Measurements from ENCODE around the gene IFRD1.

IFRD1 gene, protein sequence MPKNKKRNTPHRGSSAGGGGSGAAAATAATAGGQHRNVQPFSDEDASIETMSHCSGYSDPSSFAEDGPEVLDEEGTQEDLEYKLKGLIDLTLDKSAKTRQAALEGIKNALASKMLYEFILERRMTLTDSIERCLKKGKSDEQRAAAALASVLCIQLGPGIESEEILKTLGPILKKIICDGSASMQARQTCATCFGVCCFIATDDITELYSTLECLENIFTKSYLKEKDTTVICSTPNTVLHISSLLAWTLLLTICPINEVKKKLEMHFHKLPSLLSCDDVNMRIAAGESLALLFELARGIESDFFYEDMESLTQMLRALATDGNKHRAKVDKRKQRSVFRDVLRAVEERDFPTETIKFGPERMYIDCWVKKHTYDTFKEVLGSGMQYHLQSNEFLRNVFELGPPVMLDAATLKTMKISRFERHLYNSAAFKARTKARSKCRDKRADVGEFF

GRCh38 chr7:112449902-112450806 is at the start of gene IFRD1:
IFRD1 (plus strand) TSS chr7:112450460; CDS start chr7:112450689, 229 bp downstream.
- DNase-seq (ENCODE audit: low spot score): peak; percentile 94

GRCh38 chr7:112404321-112404720 is 45.9 kb upstream of the IFRD1 start:
- DNase-seq (ENCODE audit: low spot score): no peak

DNA sequence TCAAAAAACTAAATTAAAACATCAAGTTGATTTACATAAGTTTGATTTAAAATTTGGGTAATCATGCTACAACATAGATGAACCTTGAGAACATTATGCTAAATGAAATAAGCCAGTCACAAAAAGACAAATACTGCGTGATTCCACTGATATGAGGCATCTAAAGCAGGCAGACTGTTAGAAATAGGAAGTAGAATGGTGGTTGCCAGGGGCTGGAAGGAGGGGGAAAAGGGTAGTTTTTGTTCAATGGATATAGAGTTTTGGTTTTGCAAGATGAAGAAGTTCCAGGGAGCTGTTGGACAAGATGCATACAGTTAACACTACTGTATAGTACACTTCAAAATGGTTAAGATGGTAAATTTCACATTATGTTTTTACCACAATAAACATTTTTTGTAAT is 45.0 kb upstream of the IFRD1 start:
- no peak for DNase-seq (ENCODE audit: low spot score)

GRCh38 chr7:112407261-112407660 is 43.0 kb upstream of the IFRD1 start:
- DNase-seq (ENCODE audit: low spot score): no peak

- no peak for DNase-seq (ENCODE audit: low spot score)
Observed at GRCh38 chr7:112410092-112410491, 40.2 kb upstream of the IFRD1 start.

DNA sequence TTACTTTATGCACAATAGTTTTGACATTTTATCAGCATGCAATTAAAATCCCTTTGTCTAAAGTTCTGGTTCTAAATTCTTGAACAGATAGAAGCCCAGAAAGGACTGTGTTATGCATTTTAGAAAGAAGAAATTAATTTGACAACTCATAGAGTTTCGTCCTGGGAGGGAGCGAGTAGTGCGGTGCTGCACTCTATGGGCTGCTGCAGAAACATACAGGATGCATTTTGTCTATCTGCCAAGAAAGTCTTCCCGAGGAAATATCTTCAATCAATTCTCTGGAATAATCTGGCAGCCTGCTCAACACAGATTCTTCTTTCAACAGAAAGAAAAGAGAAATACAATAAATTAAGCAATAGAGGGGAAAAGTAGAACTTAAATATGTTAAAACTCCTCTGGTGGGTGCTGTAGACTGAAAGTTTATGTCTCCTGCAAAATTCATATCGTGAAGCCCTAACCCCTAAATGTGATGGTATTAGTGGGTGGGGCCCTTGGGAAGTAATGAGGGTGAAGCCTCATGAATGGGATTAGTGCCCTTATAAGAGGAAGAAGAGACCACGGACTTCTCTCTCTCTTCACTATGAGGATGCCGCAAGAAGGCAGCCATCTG is 39.0 kb upstream of the IFRD1 start:
- peak; percentile 54 for DNase-seq (ENCODE audit: low spot score)

- DNase-seq (ENCODE audit: low spot score): peak; percentile 29
Observed at GRCh38 chr7:112414855-112415490, 35.3 kb upstream of the IFRD1 start.

DNA sequence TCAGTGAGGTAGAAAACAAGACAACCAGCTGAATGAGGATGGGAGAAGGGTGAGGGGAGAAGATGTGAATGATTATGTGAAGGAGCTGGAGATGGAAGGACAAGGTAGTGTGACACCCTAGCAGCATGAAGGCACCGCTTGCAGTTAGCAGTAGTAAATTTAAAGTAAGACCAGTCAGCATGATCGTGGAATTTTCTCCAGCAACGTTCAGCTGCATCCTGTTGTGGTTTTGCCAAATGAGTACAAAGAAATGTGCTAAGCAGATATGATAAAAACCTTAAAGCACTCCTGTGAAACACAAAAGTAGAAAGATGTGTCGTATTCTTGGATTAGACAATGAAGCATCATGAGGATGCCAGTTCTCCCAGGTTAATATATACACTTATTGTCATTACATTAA is 34.1 kb upstream of the IFRD1 start:
- DNase-seq (ENCODE audit: low spot score): no peak

DNA sequence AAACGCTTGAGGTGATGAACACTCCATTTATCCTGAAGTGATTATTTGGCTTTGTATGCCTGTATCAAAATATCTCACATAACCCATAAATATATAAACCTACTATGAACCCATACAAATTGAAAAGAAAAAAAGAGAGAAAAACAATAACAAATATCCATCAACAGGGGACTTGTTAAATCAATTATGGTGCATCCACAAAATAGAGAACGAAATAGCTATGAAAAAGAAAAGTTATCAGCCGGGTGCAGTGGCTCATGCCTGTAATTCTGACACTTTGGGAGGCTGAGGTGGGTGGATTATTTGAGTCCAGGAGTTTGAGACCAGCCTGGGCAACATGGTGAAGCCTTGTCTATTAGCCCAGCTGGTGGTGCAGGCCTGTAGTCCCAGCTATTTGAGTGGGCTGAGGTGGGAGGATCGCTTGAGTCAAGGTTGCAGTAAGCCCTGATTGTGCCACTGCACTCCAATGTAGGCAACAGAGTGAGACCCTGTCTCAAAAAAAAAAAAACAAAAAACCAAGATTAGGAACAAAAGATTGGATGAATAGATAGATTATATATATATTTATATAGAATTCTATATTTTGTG is 30.6 kb upstream of the IFRD1 start:
- no peak for DNase-seq (ENCODE audit: low spot score)

DNA sequence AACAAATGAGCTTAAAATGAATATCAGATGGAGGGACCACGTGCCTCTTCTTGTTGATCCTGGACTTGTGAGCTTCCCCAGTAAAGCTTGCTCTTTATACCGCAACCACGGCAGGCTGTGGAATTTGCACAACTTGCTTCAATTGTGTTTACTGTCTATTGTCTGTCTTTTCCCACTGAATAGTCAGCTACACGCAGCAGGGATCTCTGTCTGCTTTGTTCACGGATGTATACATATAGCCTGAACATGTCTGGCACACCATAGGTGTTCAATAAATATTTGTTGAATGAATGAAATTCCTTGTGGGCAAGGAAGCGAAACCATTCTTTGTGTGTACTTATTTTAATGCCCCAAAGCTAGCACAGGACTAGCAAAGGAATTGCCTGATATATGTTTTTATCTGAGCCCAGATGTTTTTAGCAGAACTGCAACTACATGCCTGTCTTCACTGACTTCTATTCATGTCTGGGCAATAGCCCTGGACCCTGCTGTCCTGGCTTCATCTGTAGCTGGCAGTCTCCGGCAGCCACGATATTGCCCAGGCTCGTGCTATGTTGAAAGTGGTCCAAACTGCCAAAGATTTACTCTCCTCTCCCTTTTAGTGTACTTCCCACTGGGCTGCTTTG is 29.9 kb upstream of the IFRD1 start:
- peak; percentile 26 for DNase-seq (ENCODE audit: low spot score)

DNA sequence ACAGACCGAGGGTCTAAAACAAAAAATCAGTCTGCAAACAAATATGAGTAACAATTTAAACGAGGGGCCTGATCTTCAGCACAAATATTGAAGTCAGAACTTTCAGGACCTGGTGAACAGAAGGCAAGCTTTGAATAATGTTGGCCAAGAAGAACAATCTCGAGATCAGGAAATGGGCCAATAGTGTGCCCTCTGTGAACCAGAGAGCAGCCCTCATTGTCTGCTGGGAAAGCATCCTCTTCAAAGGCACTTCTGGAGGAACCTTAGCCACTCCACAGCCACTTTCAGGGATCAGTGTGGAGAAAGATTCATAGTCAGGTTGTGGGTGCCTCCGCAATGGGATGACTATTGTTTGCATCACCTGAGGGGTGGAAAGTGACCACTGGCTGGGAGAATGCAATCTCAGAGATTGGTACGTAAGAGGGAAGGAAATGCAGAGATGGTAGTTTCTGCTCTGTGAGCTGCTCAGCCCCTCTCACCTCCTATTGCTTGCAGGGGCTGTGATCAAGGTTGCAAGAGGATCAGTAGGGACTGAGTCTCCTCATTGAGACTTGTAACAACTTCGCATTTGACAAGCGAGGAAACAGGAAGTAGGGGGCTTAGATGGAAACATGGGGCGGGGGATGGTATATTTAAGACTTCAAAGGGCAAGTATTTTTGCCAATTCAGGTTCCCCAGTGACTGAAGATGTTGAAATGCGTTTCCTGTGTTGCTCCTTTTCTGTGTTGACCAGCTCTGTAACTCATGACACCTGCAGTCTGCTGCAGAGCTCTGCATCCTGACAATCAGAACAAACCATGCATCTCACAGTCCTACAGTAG is 28.4 kb upstream of the IFRD1 start:
- DNase-seq (ENCODE audit: low spot score): no peak

- DNase-seq (ENCODE audit: low spot score): peak; percentile 54
Observed at GRCh38 chr7:112422842-112423496, 27.3 kb upstream of the IFRD1 start.

GRCh38 chr7:112423987-112424386 is 26.3 kb upstream of the IFRD1 start:
- DNase-seq (ENCODE audit: low spot score): no peak

DNA sequence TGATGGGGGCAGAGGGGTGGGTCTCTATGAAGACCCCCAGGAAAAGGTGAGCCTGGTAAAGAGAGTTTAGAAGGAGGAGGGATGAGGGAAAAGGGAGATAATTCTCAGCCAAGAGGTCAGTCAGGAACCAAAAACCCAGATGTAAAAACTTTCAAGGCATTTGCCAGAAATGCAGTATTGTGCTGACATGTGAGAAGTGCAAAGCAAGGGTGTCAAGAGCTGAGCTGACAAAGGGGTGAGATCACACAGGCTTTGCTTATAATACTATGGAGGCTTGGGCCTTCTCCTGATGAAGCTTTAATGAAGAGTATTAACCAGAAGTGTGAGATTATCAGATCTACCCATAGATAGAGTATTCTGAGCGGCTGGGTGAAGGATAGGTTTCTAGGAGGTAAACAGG is 22.3 kb upstream of the IFRD1 start:
- no peak for DNase-seq (ENCODE audit: low spot score)

DNA sequence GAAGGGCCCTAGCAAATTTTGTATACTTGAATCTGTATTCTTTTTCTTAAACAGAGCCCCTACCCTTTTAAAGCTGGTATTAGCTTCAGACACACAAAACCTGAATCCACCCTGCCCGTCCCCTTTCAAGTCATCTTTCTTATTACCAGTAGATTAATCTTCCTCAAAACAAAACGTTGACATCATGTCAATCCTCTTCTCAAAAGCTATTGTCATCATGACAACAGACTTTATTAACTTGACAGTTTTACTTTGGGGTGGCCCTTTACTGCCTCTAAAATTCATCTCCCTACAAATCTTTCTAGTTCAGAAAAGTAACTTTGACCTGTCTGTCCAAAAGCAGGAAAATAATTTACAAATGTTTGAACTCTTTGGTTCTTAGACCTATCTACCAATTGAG is 21.5 kb upstream of the IFRD1 start:
- DNase-seq (ENCODE audit: low spot score): no peak

DNA sequence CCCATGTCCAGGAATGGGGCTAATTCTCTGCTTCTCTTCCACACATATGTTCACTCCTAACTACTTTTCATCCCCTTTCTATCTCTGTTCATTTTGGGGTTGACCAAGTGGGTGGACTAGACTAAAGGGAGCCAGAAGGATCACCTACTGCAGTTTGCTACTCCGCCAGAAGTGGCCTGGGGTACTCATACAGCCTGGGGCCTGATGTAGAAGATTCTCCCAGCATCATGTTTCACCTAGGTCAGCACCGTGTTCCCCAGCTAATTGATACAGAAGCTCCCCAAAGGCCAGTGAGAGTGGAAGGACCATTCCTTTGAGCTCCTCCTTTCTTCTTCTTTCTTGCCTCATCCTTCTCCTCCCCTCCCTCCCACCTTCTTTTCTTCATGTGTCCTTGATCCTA is 19.6 kb upstream of the IFRD1 start:
- DNase-seq (ENCODE audit: low spot score): no peak

DNA sequence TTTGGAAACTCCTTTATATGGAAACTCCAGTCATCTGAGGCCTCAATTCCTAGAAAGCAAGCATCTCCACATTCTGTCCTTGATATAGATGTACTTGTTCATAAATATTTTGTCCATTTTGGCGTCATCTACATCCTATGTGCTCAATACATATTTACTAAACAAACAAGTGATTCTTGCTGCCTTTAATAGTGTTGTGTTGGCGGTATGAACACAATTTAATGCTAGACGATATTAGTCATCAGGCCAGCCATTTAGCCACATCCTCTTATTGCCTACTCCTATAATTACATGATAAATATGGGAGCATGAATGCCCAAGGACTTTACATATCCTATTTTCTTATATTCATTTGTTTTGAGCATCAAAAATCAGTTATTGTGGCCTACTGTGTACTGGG is 18.5 kb upstream of the IFRD1 start:
- no peak for DNase-seq (ENCODE audit: low spot score)

DNA sequence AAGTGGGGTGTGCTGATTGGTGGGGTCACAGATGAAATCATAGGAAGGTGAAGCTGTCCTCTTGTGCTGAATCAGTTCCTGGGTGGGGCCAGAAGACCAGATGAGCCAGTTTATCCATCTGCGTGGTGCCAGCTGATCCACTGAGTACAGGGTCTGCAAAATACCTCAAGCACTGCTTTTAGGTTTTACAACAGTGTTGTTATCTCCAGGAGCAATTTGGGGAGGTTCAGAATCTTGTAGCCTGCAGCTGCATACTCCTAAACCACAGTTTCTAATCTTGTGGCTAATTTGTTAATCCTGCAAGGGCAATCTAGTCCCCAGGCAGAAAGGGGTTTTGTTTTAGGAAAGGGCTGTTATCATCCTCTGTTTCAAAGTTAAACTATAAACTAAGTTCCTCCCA is 17.0 kb upstream of the IFRD1 start:
- no peak for DNase-seq (ENCODE audit: low spot score)

GRCh38 chr7:112437072-112437471 is 13.2 kb upstream of the IFRD1 start:
- DNase-seq (ENCODE audit: low spot score): no peak

- DNase-seq (ENCODE audit: low spot score): no peak
Observed at GRCh38 chr7:112439476-112439875, 10.8 kb upstream of the IFRD1 start.

Data from AG08396 (cell line).